Effector CD4-positive, alpha-beta T cell (primary cell): ENCODE measurements around the gene TSHZ2.

ENCODE experiments used
- DNase-seq: peaks from one replicate; pipeline ENCODE4 v3.0.0-alpha.2; 2020
- total RNA-seq: gene quantifications from one replicate; lab custom pipeline; 2026; lab: John Stamatoyannopoulos, UW

Gene TSHZ2
- total RNA-seq, result 31.1 reads per million, percentile 57 among the genes with 10 or more reads in this experiment

GRCh38 chr20:52972190-52972937, at the start of gene TSHZ2:
Gene TSHZ2 (plus strand): TSS chr20:52972358. CDS start chr20:52973294, 936 bp downstream.
- peak; percentile 8 for DNase-seq

GRCh38 chr20:52922436-52922835, 49.7 kb upstream of the TSHZ2 start:
- DNase-seq, result no peak

- no peak for DNase-seq
Observed at GRCh38 chr20:52923123-52923937, 48.8 kb upstream of the TSHZ2 start.

GRCh38 chr20:52924411-52925271, 47.5 kb upstream of the TSHZ2 start:
- DNase-seq, result no peak

- no peak for DNase-seq
Observed at GRCh38 chr20:52926505-52926904, 45.7 kb upstream of the TSHZ2 start.

- no peak for DNase-seq
Observed at GRCh38 chr20:52933867-52934266, 38.3 kb upstream of the TSHZ2 start.

- DNase-seq, result no peak
Observed at GRCh38 chr20:52936351-52937340, 35.5 kb upstream of the TSHZ2 start.

- DNase-seq, result no peak
Observed at GRCh38 chr20:52937591-52938100, 34.5 kb upstream of the TSHZ2 start.

- no peak for DNase-seq
Observed at GRCh38 chr20:52939141-52939540, 33.0 kb upstream of the TSHZ2 start.

- no peak for DNase-seq
Observed at GRCh38 chr20:52941808-52942207, 30.4 kb upstream of the TSHZ2 start.

GRCh38 chr20:52943185-52943841, 28.8 kb upstream of the TSHZ2 start:
- no peak for DNase-seq

GRCh38 chr20:52945268-52945667, 26.9 kb upstream of the TSHZ2 start:
- no peak for DNase-seq

- no peak for DNase-seq
Observed at GRCh38 chr20:52945862-52946522, 26.2 kb upstream of the TSHZ2 start.

- DNase-seq, result no peak
Observed at GRCh38 chr20:52948491-52948890, 23.7 kb upstream of the TSHZ2 start.

GRCh38 chr20:52953020-52953419, 19.1 kb upstream of the TSHZ2 start:
- DNase-seq, result no peak

GRCh38 chr20:52954849-52955248, 17.3 kb upstream of the TSHZ2 start:
- no peak for DNase-seq

- DNase-seq, result no peak
Observed at GRCh38 chr20:52958211-52958610, 13.9 kb upstream of the TSHZ2 start.

GRCh38 chr20:52959125-52959524, 13.0 kb upstream of the TSHZ2 start:
- DNase-seq, result no peak

GRCh38 chr20:52962183-52962582, 10.0 kb upstream of the TSHZ2 start:
- DNase-seq, result no peak

- DNase-seq, result no peak
Observed at GRCh38 chr20:52963131-52963530, 9.0 kb upstream of the TSHZ2 start.
